Epithelial cell of esophagus (primary cell): ENCODE results near the gene MYO18B.

Experiments used
- DNase-seq: peaks from one replicate; pipeline ENCODE4 v3.0.0; 2010; ENCODE audit warnings: low read depth
- H3K4me3 ChIP-seq: 2 replicates; pipeline ENCODE4 v1.5.1; 2011; ENCODE audit warnings: mild to moderate bottlenecking, low read length, control low read depth
- TF ChIP-seq, protein P1 (sequence below): IDR thresholded peaks from 2 replicates; pipeline ENCODE4 v1.5.1; 2011; ENCODE audit warnings: low read depth, mild to moderate bottlenecking, low read length, control low read depth, inconsistent platforms; ENCODE audit not compliant: insufficient read depth; ENCODE audit errors: missing control alignments

Gene MYO18B

DNA sequence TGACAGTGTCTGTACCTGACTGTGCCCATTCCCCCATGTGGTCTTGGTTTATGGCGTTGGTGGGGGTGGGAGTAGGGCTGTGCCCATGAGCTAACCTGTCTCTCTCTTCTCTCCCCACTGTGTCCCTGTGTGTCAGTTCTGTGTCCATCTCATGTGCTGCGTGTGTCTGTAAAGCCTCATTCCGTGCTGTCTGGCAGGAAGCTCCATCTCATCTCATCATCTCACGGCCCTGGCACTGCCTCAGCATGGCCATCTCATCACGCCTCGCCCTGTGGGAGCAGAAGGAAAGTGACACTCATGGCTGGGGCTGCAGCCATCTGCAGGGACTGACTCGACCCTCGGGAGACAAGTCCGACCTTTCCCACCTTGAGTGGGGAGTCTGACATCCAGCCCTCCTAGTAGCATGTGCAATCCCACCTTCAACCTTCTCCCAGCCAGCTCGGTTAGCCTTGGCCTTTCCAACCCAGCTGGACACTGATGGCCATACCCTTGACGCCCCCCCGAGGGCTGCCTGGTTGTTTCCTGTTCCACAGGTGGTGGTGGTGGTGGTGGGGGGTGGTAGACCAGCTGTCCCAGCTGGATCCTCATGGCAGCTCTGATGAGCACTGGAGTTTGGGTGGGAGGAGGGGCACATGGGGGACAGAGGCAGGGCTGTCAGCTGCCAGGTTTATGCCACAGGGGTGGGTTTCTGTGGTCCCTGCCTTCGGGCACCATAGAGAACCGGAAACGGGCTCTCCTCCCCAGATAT, 19.0 kb downstream of the MYO18B start:
- no peak for DNase-seq
- no peak overlapping the region for H3K4me3 ChIP-seq
- TF ChIP-seq, protein P1, sequence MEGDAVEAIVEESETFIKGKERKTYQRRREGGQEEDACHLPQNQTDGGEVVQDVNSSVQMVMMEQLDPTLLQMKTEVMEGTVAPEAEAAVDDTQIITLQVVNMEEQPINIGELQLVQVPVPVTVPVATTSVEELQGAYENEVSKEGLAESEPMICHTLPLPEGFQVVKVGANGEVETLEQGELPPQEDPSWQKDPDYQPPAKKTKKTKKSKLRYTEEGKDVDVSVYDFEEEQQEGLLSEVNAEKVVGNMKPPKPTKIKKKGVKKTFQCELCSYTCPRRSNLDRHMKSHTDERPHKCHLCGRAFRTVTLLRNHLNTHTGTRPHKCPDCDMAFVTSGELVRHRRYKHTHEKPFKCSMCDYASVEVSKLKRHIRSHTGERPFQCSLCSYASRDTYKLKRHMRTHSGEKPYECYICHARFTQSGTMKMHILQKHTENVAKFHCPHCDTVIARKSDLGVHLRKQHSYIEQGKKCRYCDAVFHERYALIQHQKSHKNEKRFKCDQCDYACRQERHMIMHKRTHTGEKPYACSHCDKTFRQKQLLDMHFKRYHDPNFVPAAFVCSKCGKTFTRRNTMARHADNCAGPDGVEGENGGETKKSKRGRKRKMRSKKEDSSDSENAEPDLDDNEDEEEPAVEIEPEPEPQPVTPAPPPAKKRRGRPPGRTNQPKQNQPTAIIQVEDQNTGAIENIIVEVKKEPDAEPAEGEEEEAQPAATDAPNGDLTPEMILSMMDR, result no peak

GRCh38 chr22:25762147-25762546, 20.2 kb downstream of the MYO18B start:
- TF ChIP-seq, protein P1, result no peak
- H3K4me3 ChIP-seq, result no peak overlapping the region
- DNase-seq, result no peak

- TF ChIP-seq, protein P1, result no peak
- DNase-seq, result peak; percentile 24
- H3K4me3 ChIP-seq, result no peak overlapping the region
Measured at GRCh38 chr22:25763239-25763777, 21.3 kb downstream of the MYO18B start.

- H3K4me3 ChIP-seq, result no peak overlapping the region
- TF ChIP-seq, protein P1, result no peak
- DNase-seq, result no peak
Measured at GRCh38 chr22:25764270-25765015, 22.5 kb downstream of the MYO18B start.

- TF ChIP-seq, protein P1, result no peak
- no peak overlapping the region for H3K4me3 ChIP-seq
- DNase-seq, result no peak
Measured at GRCh38 chr22:25765016-25765367, 23.0 kb downstream of the MYO18B start.

- H3K4me3 ChIP-seq, result no peak overlapping the region
- TF ChIP-seq, protein P1, result no peak
- no peak for DNase-seq
Measured at GRCh38 chr22:25765801-25766200, 23.8 kb downstream of the MYO18B start.

DNA sequence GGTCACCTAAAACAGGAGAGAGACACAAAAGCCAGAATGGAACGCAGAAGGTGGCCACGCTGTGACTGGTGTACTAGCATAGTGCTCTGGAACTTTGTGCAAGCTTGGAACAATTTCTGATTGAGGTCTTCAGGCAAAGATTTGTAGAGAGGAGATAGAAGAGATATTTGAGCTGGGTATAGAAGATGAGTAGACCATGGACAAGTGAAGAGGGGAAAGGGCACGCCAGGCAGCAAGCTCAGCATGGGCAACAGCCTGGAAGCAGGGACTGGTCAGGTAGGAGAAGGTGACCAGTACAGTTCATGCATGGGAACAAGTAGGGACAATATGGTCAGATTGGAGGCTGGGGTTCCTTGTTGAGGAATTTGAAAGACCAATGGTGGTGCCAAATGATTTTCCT, 24.4 kb downstream of the MYO18B start:
- DNase-seq, result no peak
- TF ChIP-seq, protein P1, result no peak
- no peak overlapping the region for H3K4me3 ChIP-seq
